ENCODE measurements around the gene SYTL1. TPM values are rescaled to one million over a fixed set of nuclear protein-coding genes. Genes with fewer than 3 reads are reported as not detected.
A peak's percentile ranks its signal among the peaks of the same experiment; 100 is the strongest.

SYTL1 gene
- total and polyA plus RNA-seq, 12 donors: 0.22 to 10.9 (median 1.0) TPM; not detected in 2

- H3K36me3 ChIP-seq (replicated peaks in 1 of 2): no peaks in the 10 kb centered on the region
- intact Hi-C loops (cut with DNase I): loop anchor here (5.0 to 10.0 kb wide), 2 partner anchors 205 to 267 kb away; partner anchors contain the start of gene AHDC1 (in 1 of the 2)
- H3K27ac ChIP-seq: no peak overlapping the region
- H3K27me3 ChIP-seq: no peaks in the 10 kb centered on the region
- H3K4me3 ChIP-seq: no peak overlapping the region
- 62 to 74% (median 69%) methylated on average over 7 of the region's 7 CpGs for WGBS, 4 donors
- peaks cover 13 to 17% of the 10 kb centered on the region in 2 donors for H3K4me1 ChIP-seq (replicated peaks in 1 of 2)
- TF ChIP-seq CTCF (IDR thresholded peaks at IDR 0.05) (no peak), POLR2A (IDR thresholded peaks at IDR 0.05) (no peak)
- DNase-seq: no peak
- H3K9me3 ChIP-seq (replicated peaks in 1 of 3): no peaks in the 10 kb centered on the region
Measured at GRCh38 chr1:27397749-27398148, 55.9 kb downstream of the SYTL1 start.

GRCh38 chr1:27398405-27399149, 56.8 kb downstream of the SYTL1 start:
- 31 to 79% (median 64%) methylated on average over 1 to 4 of the region's 4 CpGs for WGBS, 4 donors
- TF ChIP-seq CTCF (IDR thresholded peaks at IDR 0.05) (no peak), POLR2A (IDR thresholded peaks at IDR 0.05) (no peak)
- no peak overlapping the region for H3K27ac ChIP-seq
- no peaks in the 10 kb centered on the region for H3K27me3 ChIP-seq
- H3K4me1 ChIP-seq (replicated peaks in 1 of 2): peaks cover 15 to 24% of the 10 kb centered on the region in 2 donors
- no peak overlapping the region for H3K4me3 ChIP-seq
- no peaks in the 10 kb centered on the region for H3K36me3 ChIP-seq (replicated peaks in 1 of 2)
- intact Hi-C loops (cut with DNase I): loop anchor here (5.0 to 10.0 kb wide), 2 partner anchors 204 to 266 kb away; partner anchors contain the start of gene AHDC1 (in 1 of the 2)
- H3K9me3 ChIP-seq (replicated peaks in 1 of 3): no peaks in the 10 kb centered on the region
- DNase-seq: no peak

GRCh38 chr1:27399251-27400025, 57.6 kb downstream of the SYTL1 start:
- H3K36me3 ChIP-seq (replicated peaks in 1 of 2): no peaks in the 10 kb centered on the region
- no peaks in the 10 kb centered on the region for H3K9me3 ChIP-seq (replicated peaks in 1 of 3)
- no peak overlapping the region for H3K27ac ChIP-seq
- H3K4me1 ChIP-seq (replicated peaks in 1 of 2): peaks cover 15 to 33% of the 10 kb centered on the region in 2 donors
- H3K27me3 ChIP-seq: no peaks in the 10 kb centered on the region
- intact Hi-C loops (cut with DNase I): loop anchor here (5.0 to 10.0 kb wide), 3 partner anchors 155 to 265 kb away; partner anchors contain the start of gene AHDC1 (in 1 of the 2)
- peak in 1 of 7 donors; percentile 35 for DNase-seq
- WGBS, 4 donors: 37 to 55% (median 44%) methylated on average over 6 to 19 of the region's 19 CpGs
- TF ChIP-seq CTCF (IDR thresholded peaks at IDR 0.05) (no peak), POLR2A (IDR thresholded peaks at IDR 0.05) (no peak)
- H3K4me3 ChIP-seq: no peak overlapping the region

All from adrenal gland (tissue), 12 donors.